ENCODE measurements around the gene TMEM131.
"Not testable (repeated sequence)": the region's sequence is repeated elsewhere in the genome, so short reads cannot be mapped to it uniquely, and the experiment has no call there.

Gene TMEM131

DNA sequence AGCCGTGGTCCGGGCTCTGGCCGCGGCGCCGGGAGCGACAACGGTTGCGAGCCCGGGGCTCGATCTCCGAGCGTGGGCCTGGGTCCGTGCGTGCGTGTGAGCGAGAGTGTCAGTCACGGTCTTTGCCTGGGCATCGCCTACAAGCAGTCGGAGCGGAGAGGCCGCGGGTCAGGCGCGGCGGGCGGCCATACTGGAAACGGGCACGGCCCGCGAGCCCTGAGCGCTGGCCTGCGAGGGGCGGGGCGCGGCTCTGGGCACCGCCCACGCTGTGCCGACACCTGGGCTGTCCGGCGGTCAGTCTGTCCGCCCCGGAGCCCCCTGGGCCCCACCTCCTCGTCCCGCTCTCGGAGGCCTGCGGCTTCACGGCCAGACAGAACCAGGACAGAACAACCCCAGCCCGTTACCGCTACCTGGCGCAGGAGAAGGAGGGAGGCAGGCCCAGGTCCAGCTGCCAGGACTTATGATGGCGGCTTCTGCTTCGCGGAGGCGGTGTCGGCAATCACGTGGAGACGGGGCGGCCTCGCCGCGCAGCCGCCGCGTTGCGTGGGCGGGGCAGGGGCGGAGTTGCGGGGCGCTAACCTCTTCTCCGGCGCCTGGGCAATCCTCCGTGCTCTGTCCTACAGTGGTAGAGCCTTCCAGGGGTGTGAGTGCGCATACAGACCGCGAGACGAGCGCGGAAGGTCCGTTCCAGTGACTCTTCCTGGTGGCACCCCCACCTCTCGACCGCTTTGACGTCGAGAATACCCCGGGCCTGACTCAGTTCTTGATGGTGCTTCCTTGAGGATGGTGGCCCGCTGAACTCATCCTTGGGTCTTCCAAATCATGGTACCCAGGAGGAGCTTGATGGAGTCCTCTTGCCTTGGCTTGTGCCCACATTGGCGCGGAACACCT, at the start of gene TMEM131:
Gene TMEM131 (minus strand): TSS at position 215 of the 891 bp plus-strand sequence. CDS start 286 bp downstream, outside the sequence.
- DNase-seq: peak; percentile 77

DNA sequence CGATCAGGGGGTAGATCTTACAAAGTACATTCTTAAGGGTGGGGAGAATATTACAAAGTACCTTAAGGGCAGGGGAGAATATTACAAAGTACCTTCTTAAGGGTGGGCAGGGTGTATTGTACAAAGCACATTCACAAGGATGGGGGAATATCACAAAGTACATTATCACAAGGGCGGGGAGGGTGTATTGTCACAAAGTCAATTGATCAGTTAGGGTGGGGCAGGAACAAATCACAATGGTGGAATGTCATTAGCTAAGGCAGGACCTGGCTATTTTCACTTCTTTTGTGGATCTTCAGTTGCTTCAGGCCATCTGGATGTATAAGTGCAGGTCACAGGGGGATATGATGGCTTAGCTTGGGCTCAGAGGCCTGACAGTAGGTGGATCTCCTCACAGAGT, 49.0 kb upstream of the TMEM131 start:
- not testable (repeated sequence) for DNase-seq

- no peak for DNase-seq
These were observed 47.4 kb upstream of the TMEM131 start for GRCh38 chr2:98043101-98043500.

DNA sequence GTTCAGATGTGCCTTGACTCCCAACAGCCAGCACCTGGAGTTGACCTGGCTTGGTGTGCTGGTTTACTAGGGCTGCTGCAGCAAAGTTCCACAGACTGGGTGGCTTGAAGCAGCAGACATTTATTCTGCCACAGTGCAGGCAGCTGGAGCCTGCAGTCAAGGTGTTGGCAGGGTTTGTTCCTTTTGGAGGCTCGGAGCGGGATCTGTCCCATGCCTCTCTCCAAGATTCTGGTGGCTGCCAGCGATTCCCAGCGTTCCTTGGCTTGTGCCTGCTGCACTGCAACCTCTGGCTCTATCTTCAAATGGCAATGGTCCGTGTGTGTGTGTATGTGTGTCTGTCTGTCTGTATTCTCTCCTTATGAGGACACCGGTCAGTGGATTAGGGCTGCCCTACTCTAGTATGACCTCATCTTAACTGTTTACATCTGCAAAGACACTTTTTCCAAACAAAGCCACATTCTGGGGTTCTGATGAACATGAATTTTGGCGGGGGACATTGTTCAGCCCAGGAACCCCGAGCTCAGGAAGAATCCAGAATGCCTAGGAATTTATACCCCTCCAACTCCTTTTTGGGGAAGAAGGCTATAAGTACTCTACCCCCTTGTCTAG, 44.7 kb upstream of the TMEM131 start:
- DNase-seq: no peak

- DNase-seq: no peak
These were observed 43.5 kb upstream of the TMEM131 start for GRCh38 chr2:98039085-98039756.

DNA sequence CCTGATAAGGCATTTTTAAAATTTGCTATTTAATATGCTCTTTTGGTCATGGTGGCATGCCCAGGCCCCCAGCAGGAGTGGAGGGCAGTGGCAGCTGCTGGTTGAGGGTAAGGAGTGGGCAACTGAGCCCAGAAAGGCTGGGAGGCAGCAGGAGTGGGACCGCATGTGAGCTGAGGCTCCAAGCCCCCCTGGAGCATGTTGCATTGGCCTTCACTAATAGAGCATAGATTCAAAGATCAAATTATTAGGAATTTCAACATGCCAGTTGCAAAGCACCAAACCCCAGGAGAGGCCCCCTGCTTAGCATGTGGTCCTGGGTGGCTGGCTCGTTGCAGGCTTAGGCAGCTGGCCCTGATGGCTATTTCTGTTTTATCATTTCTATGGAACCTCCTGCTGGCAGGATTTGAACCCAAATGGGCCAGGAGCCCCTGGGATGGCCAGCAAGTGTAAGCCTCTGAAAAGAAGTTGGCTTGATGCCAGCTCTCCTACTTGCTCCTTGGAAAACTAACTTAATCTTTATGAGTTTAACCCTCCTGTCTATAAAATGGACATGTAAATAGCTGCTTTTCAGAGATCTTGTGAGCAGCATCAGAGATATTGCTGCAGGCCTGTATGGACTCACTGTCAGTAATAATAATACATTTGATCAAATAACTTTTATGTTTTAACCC, 42.1 kb upstream of the TMEM131 start:
- DNase-seq: no peak

- no peak for DNase-seq
These were observed 41.5 kb upstream of the TMEM131 start for GRCh38 chr2:98037206-98037605.

DNA sequence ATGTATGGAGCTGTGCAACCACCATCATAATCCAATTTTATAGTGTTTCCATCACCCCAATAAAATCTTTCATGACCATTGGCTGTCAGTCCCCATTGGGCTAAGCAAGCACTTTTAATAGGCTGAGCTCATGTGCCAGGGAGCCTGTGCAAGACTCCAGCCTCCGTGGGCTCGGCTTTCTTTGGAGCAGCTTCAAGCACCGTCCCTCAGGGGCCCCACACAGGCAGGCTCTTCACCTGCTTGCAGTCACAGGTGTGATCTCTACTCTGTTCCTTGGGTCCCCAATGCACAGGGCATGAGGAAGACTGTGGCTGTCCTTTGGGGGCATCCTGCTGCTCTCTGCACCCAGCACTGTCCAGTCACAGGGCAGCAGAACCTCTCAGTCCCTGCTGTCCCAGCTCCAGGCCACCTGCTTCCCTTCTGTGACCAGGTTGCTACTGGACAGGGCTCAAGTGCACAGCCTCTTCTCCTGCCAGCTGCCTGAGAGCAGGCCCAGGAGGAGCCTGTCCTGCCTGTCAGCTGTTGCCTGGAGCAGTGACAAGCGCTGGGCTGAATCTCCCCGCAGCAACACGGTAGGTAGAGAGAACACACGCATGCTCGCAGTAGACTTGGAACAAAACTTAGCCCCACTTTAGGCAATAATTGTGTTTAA, 40.7 kb upstream of the TMEM131 start:
- no peak for DNase-seq

GRCh38 chr2:98034745-98035144, 39.0 kb upstream of the TMEM131 start:
- no peak for DNase-seq

GRCh38 chr2:98032086-98032485, 36.3 kb upstream of the TMEM131 start:
- DNase-seq: no peak

GRCh38 chr2:98029718-98030222, 34.0 kb upstream of the TMEM131 start:
- no peak for DNase-seq

DNA sequence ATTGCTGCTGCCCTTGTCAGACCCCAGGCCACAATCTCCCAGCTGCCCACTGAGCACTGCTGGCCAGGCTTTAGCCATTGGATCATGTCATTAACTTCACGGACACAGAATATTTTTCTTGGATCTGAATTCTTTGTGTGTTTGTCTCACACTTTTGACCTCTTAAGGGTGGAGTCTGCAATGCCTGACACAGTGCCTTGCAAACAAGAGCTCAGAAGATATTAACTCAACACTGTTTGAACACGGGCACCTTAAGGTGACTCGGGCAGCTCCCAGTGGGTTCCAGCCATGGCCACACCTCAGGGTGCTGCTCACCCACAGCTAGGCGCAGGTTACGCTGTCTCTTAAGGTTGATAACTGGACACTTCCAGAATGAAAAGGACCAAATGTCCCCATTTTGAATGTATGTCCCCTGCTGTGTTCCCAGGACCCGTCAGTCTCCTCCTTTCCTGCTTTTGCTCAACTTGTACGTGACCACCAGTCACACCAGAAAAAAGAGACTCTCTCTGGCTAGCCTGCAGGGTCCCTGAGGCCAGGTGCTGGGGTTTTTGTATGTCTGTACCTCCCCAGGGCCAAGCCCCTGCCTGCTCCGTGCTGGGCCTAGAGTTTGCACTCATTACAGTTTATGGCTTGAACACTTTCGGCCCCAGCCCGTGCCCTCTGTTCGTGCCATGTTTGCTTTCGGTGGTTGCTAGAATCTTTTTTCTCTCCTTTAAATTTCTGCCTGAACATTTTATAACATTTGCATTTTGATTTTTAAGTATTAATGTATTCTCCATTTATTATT, 33.4 kb upstream of the TMEM131 start:
- no peak for DNase-seq

DNA sequence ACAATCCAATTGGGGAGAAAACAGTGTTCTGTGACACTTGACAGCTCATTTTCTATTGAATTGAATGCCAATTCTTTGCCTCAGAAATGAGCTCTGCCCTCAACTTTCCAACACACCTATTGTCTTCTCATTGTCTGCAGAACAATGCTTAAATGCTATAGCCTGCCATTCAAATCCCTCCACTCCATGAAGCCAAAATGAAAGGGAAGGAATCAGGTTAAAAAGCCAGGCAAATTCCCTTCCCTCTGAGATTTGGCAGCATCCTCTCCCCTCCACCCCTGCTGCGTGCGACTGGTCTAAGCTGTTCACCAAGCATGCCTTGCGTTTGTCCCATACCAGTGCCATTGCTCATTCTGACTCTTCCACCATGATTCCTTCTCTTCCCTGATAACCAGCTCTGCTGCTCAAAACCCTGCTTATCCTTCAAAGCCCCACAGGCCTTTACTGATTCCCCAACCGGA, 32.4 kb upstream of the TMEM131 start:
- no peak for DNase-seq

DNA sequence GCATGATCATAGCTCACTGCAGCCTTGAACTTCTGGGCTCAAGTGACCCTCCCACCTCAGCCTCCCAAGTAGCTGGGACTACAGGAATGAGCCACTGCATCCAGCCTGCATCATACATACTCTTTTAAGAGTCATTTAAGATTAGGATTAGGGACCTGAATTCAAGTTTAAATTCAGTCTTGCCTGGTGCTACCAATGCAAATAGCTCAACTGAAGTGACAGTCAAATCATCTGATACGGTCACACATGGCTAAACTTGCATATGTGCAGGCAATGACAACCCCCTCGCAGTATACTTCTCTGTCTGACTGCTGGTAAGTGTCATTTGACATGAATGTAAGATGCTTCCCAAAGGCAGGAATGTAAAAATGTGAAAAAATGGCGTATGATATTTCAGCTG, 31.8 kb upstream of the TMEM131 start:
- no peak for DNase-seq

DNA sequence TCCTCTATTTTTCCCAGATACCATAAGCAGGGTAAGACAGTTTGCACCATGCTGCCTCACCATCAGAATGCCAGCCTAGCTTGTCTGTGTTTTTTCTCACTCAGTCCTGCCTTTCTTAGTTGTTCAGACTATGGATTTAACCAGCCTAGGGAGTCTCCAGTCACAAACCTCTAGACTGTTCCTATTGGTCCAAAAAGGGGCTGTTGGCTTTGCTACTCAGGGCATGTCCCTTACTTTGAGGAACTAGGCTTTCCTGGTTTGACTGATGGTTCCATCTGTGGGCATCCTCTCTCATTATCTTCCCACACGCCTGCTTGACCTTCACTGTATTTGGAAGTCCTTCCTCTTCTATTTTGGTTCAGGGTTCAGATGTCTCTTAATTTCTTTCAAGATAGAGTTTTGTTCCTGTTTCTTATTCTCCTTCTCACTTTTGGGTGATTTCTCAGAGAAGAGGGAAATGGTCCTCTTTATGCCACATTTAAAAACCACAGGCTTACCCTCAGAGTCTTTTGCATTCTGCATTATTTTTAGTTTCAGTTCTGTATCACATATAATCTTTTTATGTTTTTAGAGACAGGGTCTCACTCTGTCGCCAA, 31.3 kb upstream of the TMEM131 start:
- no peak for DNase-seq

DNA sequence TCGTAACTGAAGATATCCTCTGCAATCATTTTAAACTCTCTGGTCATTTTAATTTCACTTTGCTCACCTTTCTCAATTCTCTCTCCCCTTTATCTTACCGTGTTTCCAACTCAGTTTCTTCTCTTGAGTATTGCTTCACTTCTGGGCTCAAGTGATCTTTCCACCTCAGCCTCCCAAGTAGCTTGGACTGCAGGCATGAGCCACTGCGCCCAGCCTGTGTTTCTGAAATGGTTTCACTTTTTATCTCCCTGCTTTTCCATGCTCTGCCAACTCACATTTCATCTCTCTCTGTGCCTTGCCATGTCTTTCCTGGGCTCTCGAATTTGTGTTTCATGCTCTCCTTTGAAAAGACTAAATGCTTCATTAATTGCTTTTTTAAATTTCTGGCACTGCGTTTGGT, 30.5 kb upstream of the TMEM131 start:
- no peak for DNase-seq

GRCh38 chr2:98025481-98026037, 29.8 kb upstream of the TMEM131 start:
- no peak for DNase-seq

GRCh38 chr2:98022067-98022466, 26.3 kb upstream of the TMEM131 start:
- not testable (repeated sequence) for DNase-seq

DNA sequence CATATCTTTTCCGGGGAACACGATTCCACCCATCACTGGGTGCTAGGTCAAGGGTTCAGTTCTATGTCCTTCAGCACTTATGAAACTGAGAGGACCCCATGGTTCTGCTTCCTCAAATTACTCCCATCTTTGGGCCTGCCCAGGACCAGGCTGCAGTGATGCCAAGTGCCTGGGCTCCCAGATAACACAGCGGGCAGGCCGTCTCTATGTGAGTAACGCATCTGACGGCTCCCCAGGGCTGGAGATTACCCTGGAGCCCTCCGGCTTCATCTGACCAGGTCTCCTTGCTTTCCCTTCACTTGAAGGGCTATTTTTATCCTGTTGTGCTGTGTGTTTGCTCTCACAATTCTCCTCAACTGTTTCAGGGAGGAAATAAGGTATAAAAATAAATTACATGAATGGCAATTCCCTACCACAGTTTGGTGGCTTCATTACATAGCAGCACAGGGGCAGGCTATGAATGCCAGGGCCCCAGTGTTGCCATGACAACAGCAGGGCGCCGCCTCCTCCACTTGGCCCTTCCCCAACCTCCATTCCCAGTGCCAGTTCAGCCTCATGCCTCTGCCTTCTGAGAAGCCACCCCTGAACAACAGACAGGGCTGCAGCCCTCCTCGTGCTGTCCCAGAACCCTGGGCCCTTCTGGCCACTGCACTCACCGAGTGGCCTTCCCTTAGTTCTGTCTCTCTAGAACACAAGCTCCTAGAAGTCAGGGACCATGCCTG, 25.4 kb upstream of the TMEM131 start:
- no peak for DNase-seq

DNA sequence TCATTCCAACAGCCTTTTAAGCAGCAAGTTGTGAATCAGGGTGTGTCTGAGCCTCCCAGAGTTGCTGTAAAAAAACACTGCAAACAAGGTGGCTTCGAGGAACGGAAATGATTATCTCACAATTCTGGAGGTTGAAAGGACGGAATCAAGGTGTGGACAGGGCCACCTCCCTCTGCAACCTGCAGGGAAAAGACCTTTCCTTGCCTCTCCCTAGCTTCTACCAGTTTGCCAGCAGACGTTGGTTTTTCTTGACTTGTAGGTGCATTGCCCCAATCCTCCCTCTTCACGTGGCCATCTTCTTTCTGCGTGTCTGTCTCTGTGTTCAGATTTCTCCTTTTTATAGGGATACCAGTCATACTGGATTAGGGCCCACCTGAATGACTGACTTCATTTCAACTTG, 24.8 kb upstream of the TMEM131 start:
- no peak for DNase-seq
